H1 (cell line): ENCODE data around the gene SLC35A3. TPM values are rescaled to one million over a fixed set of nuclear protein-coding genes. Genes with fewer than 3 reads are reported as not detected.

Experiments used
- CTCF ChIA-PET: fragments of 300-600 bp; sonication (Branson Sonifier 250); formaldehyde crosslinking; loops from one replicate; lab custom pipeline; 2021; ENCODE audit not compliant: partially characterized antibody; lab: Charles Lee
- POLR2A ChIA-PET: fragments of 300-600 bp; sonication (Branson Sonifier 250); formaldehyde crosslinking; loops from one replicate; lab custom pipeline; 2021; ENCODE audit warnings: inconsistent platforms; ENCODE audit not compliant: partially characterized antibody; lab: Charles Lee
- DNase-seq, 2 experiments: peaks; one replicate each; pipeline versions ENCODE4 v3.0.0 to v3.0.0-alpha.2; 2010 to 2022; ENCODE audit warnings: low spot score in 2 of 2, low read depth in 1 of 2, mixed read lengths in 1 of 2
- FAIRE-seq: peaks from 2 replicates; lab custom pipeline; 2011; peaks lifted over from hg19 to GRCh38; lab: Jason Lieb, UNC
- H2AFZ ChIP-seq: 2 replicates; pipeline ENCODE4 v1.8.1; 2012; ENCODE audit warnings: low read length, inconsistent platforms
- H2AK5ac ChIP-seq: 2 replicates; pipeline ENCODE4 v1.6.1; 2013; ENCODE audit warnings: low read depth, low read length
- H2BK120ac ChIP-seq: replicated peaks from 2 replicates; pipeline ENCODE3; 2013; ENCODE audit warnings: low read depth, low read length, inconsistent platforms
- H2BK12ac ChIP-seq: 2 replicates; pipeline ENCODE4 v1.6.1; 2013; ENCODE audit warnings: low read depth, low read length
- H2BK15ac ChIP-seq: 2 replicates; pipeline ENCODE4 v1.6.1; 2013; ENCODE audit warnings: low read length
- H2BK20ac ChIP-seq: 2 replicates; pipeline ENCODE4 v1.6.1; 2013; ENCODE audit warnings: low read length
- H2BK5ac ChIP-seq: 2 replicates; pipeline ENCODE4 v1.6.1; 2013; ENCODE audit warnings: low read depth, low read length
- H3K14ac ChIP-seq: 2 replicates; pipeline ENCODE4 v1.6.1; 2013; ENCODE audit warnings: inconsistent platforms; ENCODE audit not compliant: insufficient read length
- H3K18ac ChIP-seq: 2 replicates; pipeline ENCODE4 v1.6.1; 2013; ENCODE audit warnings: low read length; ENCODE audit errors: extremely low read depth
- H3K23ac ChIP-seq: 2 replicates; pipeline ENCODE4 v1.6.1; 2013; ENCODE audit warnings: inconsistent platforms; ENCODE audit not compliant: insufficient read length
- H3K23me2 ChIP-seq: 2 replicates; pipeline ENCODE4 v1.6.1; 2013; ENCODE audit warnings: low read depth, low read length
- H3K27ac ChIP-seq: 2 replicates; pipeline ENCODE4 v1.6.1; 2011; ENCODE audit warnings: low read depth, low read length, inconsistent platforms
- H3K27me3 ChIP-seq, 4 experiments: replicated peaks in 1 of 4; 1 replicate in 1 of 4; 2 replicates in 3 of 4; pipeline versions ENCODE4 v1.6.1 to v1.8.1; 2011 to 2013; ENCODE audit warnings: low read length in 3 of 4, mild to moderate bottlenecking in 3 of 4, inconsistent platforms in 2 of 4, mixed read lengths in 2 of 4, moderate library complexity in 1 of 4; ENCODE audit not compliant: control insufficient read depth in 3 of 4, insufficient read depth in 3 of 4; ENCODE audit errors: extremely low read depth in 1 of 4
- H3K36me3 ChIP-seq, 4 experiments: 2 replicates each; pipeline versions ENCODE4 v1.6.1 to v1.8.1; 2011 to 2013; ENCODE audit warnings: mild to moderate bottlenecking in 4 of 4, low read length in 3 of 4, moderate library complexity in 2 of 4, control low read depth in 1 of 4, inconsistent platforms in 1 of 4; ENCODE audit not compliant: insufficient read depth in 4 of 4, control insufficient read depth in 2 of 4
- H3K4ac ChIP-seq: replicated peaks from 2 replicates; pipeline ENCODE3; 2013; ENCODE audit warnings: low read length, low read depth, mixed read lengths, inconsistent platforms; ENCODE audit not compliant: insufficient read length
- H3K4me1 ChIP-seq, 4 experiments: replicated peaks in 1 of 4; 1 replicate in 1 of 4; 2 replicates in 3 of 4; pipeline versions ENCODE4 v1.6.1 to v1.8.1; 2011 to 2013; ENCODE audit warnings: low read length in 3 of 4, inconsistent platforms in 2 of 4, mixed read lengths in 1 of 4; ENCODE audit not compliant: insufficient read depth in 4 of 4, control insufficient read depth in 3 of 4
- H3K4me2 ChIP-seq, 2 experiments: 2 replicates each; pipeline versions ENCODE4 v1.6.1 to v1.8.1; 2011 to 2013; ENCODE audit warnings: low read depth in 2 of 2, low read length in 2 of 2, control low read depth in 1 of 2, inconsistent platforms in 1 of 2, mild to moderate bottlenecking in 1 of 2; ENCODE audit not compliant: insufficient read depth in 1 of 2
- H3K4me3 ChIP-seq, 4 experiments: fragments of 200-600, 300-600 bp in 1 of 4; sonication (generic), shearing (Covaris generic), sonication (Bioruptor Twin) in 1 of 4; 2 replicates each; pipeline versions ENCODE4 v1.5.1 to v1.8.1; 2011 to 2016; ENCODE audit warnings: low read length in 4 of 4, low read depth in 3 of 4, control low read depth in 2 of 4, inconsistent platforms in 2 of 4, mild to moderate bottlenecking in 2 of 4, mixed read lengths in 1 of 4, moderate library complexity in 1 of 4; ENCODE audit not compliant: insufficient read depth in 2 of 4; ENCODE audit errors: extremely low read depth in 1 of 4
- H3K56ac ChIP-seq: replicated peaks from 2 replicates; pipeline ENCODE3; 2013; ENCODE audit warnings: low read depth, mild to moderate bottlenecking, mixed read lengths, low read length, inconsistent platforms; ENCODE audit not compliant: insufficient read length
- H3K79me1 ChIP-seq: 2 replicates; pipeline ENCODE4 v1.6.1; 2013; ENCODE audit warnings: low read depth, low read length, control low read depth
- H3K79me2 ChIP-seq, 2 experiments: 2 replicates each; pipeline versions ENCODE4 v1.6.1 to v1.8.1; 2012 to 2013; ENCODE audit warnings: low read length in 2 of 2, mild to moderate bottlenecking in 2 of 2, inconsistent platforms in 1 of 2; ENCODE audit not compliant: insufficient read depth in 2 of 2, control insufficient read depth in 1 of 2
- H3K9ac ChIP-seq, 4 experiments: replicated peaks in 1 of 4; 1 replicate in 1 of 4; 2 replicates in 3 of 4; pipeline versions ENCODE4 v1.6.1 to v1.8.1; 2011 to 2013; ENCODE audit warnings: low read depth in 3 of 4, low read length in 3 of 4, control low read depth in 2 of 4, mild to moderate bottlenecking in 2 of 4, moderate library complexity in 2 of 4, inconsistent platforms in 1 of 4; ENCODE audit errors: extremely low read depth in 1 of 4
- H3K9me3 ChIP-seq, 2 experiments: 2 replicates each; pipeline versions ENCODE4 v1.6.1 to v1.8.1; 2012 to 2013; ENCODE audit warnings: mild to moderate bottlenecking in 2 of 2, moderate library complexity in 2 of 2, control low read depth in 1 of 2, inconsistent platforms in 1 of 2, low read depth in 1 of 2, low read length in 1 of 2, mixed read lengths in 1 of 2; ENCODE audit not compliant: insufficient read depth in 2 of 2
- H4K20me1 ChIP-seq, 2 experiments: replicated peaks in 1 of 2; 2 replicates each; pipeline versions ENCODE3 to v1.8.1; 2011 to 2013; ENCODE audit warnings: inconsistent platforms in 2 of 2, low read length in 2 of 2, mild to moderate bottlenecking in 1 of 2; ENCODE audit not compliant: insufficient read depth in 2 of 2, control insufficient read depth in 1 of 2
- H4K5ac ChIP-seq: 2 replicates; pipeline ENCODE4 v1.6.1; 2013; ENCODE audit warnings: low read length, low read depth, mixed read lengths, inconsistent platforms; ENCODE audit not compliant: insufficient read length
- H4K8ac ChIP-seq: 2 replicates; pipeline ENCODE4 v1.8.0; 2013; ENCODE audit warnings: mild to moderate bottlenecking, moderate library complexity, low read length, inconsistent platforms; ENCODE audit not compliant: insufficient read depth; ENCODE audit errors: extremely low read depth
- H4K91ac ChIP-seq: replicated peaks from 2 replicates; pipeline ENCODE3; 2013; ENCODE audit warnings: low read length, mixed read lengths, inconsistent platforms; ENCODE audit not compliant: insufficient read length
- ATF3 ChIP-seq: IDR thresholded peaks from 2 replicates; pipeline ENCODE4 v1.6.1; 2011; ENCODE audit warnings: low read depth, mild to moderate bottlenecking, low read length; ENCODE audit not compliant: insufficient read depth
- CREB1 ChIP-seq: IDR thresholded peaks from 2 replicates; pipeline ENCODE4 v1.6.1; 2012; ENCODE audit warnings: inconsistent platforms
- EGR1 ChIP-seq: IDR thresholded peaks from 2 replicates; pipeline ENCODE4 v1.6.1; 2011; ENCODE audit warnings: low read depth, low read length, borderline replicate concordance
- MAFK ChIP-seq: IDR thresholded peaks from 2 replicates; pipeline ENCODE4 v1.6.1; 2012; ENCODE audit warnings: low read depth, mild to moderate bottlenecking, improper control_type of control experiment, low read length
- MAX ChIP-seq: IDR thresholded peaks from 2 replicates; pipeline ENCODE4 v1.6.1; 2012; ENCODE audit warnings: inconsistent platforms
- NANOG ChIP-seq: IDR thresholded peaks from 2 replicates; pipeline ENCODE4 v1.6.1; 2011; ENCODE audit warnings: low read length, low read depth, mild to moderate bottlenecking, inconsistent platforms; ENCODE audit not compliant: insufficient read depth, poor library complexity, severe bottlenecking
- POLR2AphosphoS5 ChIP-seq: IDR thresholded peaks from 2 replicates; pipeline ENCODE4 v1.6.1; 2011; ENCODE audit warnings: low read depth, low read length
- RNF2 ChIP-seq: fragments of 200-900, 300-1000 bp; sonication (generic); IDR thresholded peaks from 2 replicates; pipeline ENCODE4 v1.7.1; 2016; ENCODE audit warnings: borderline replicate concordance, low read depth, mild to moderate bottlenecking, antibody characterized with exemption, low read length; ENCODE audit not compliant: poor library complexity, severe bottlenecking; ENCODE audit errors: missing control alignments
- SRF ChIP-seq: IDR thresholded peaks from 2 replicates; pipeline ENCODE4 v1.6.1; 2011; ENCODE audit warnings: mild to moderate bottlenecking, low read depth, low read length, moderate library complexity
- SUZ12 ChIP-seq: fragments of 200-600 bp; sonication (generic); IDR thresholded peaks from 2 replicates; pipeline ENCODE4 v1.6.1; 2012; ENCODE audit warnings: mild to moderate bottlenecking, inconsistent platforms, low read length, moderate library complexity, mixed read lengths
- TAF1 ChIP-seq: IDR thresholded peaks from 2 replicates; pipeline ENCODE4 v1.6.1; 2011; ENCODE audit warnings: mild to moderate bottlenecking, low read depth, low read length
- ZNF274 ChIP-seq: IDR thresholded peaks from 2 replicates; pipeline ENCODE4 v1.7.0; 2012; ENCODE audit warnings: low read length, borderline replicate concordance; ENCODE audit errors: extremely low read depth
- WGBS, 2 experiments: shearing (Covaris generic) in 1 of 2; methylation state at CpG; one replicate each; pipeline versions ENCODE4 v1.1.6 to v1.1.7; 2013 to 2015; ENCODE audit warnings: low lambda C conversion rate in 2 of 2, mixed read lengths in 2 of 2, inconsistent platforms in 1 of 2, low coverage in 1 of 2, missing lambda C conversion rate in 1 of 2; ENCODE audit not compliant: insufficient replicate concordance in 2 of 2, insufficient coverage in 1 of 2, insufficient read length in 1 of 2; ENCODE audit errors: extremely low coverage in 1 of 2, missing lambda C conversion rate in 1 of 2; 5-methylcytosine and 5-hydroxymethylcytosine counted together
- polyA plus RNA-seq, 7 experiments: library from polyadenylated mRNA; depleted of rRNA in 3 of 7; stranded (reverse) in 5 of 7; unstranded in 2 of 7; fragments of >200 nt in 5 of 7; fragments of 200-250 nt in 2 of 7; gene quantifications; 1 replicate in 5 of 7; 2 replicates in 1 of 7; 4 replicates in 1 of 7; pipeline versions ENCODE4 v1.2.1 to v1.2.3, GENCODE V29; 2011 to 2013; ENCODE audit warnings: missing spikeins in 2 of 7, mixed read lengths in 2 of 7
- total RNA-seq: library from RNA; stranded (reverse); fragmentation: NEBNext Ultra II Directional; extraction: Animal tissue kit (Norgen Biotek cat#: 25700); gene quantifications from 2 replicates; pipeline ENCODE4 v1.2.1, GENCODE V29; 2021
- TF ChIP-seq, protein P1 (sequence below): IDR thresholded peaks from 2 replicates; pipeline ENCODE4 v1.6.1; 2011; ENCODE audit warnings: low read length, improper control_type of control experiment

The SLC35A3 gene
- total and polyA plus RNA-seq, 2 of the 8 experiments (the other 6 are each of a cell fraction or from before 2014, with no cell fraction given): 3.0 to 13.8 TPM

DNA sequence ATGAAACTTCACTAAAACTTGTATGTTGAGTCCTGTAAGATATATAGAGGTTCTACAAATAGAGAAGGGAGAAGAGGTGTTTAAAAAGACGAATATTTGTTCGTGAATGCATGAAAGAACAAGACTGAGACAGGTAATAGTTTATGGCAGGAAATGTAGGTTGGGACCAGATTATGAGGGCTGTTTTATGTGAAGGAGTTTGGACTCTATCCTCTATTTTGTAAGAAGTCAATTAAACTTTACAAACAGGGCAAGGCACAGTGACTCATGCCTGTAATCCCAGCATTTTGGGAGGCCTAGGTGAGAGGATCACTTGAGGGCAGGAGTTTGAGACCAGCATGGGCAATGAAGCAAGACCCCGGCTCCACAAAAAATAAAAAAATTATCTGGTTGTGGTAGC lies 5.7 kb downstream of the SLC35A3 start:
- Histone ChIP-seq H3K4ac (no peak overlapping the region), H2BK5ac (no peak overlapping the region), H4K91ac (no peak overlapping the region), H2AK5ac (no peak overlapping the region), H3K18ac (no peak overlapping the region), H3K36me3 (peaks cover 0 to 2% (median 0%) of the 10 kb centered on the region in 4 experiments; a peak in 1 of 8 replicates), H3K56ac (no peak overlapping the region), H3K27ac (no peak overlapping the region), H3K4me2 (no peak overlapping the region), H3K79me1 (no peaks in the 10 kb centered on the region), H3K27me3 (no peaks in the 10 kb centered on the region), H2BK12ac (no peak overlapping the region), H4K8ac (no peak overlapping the region), H2BK20ac (no peak overlapping the region), H3K23me2 (peaks cover under 1% of the 10 kb centered on the region; the same call in 1 of the 2 replicates), H3K4me3 (no peak overlapping the region), H3K79me2 (peaks cover 0 to 15% of the 10 kb centered on the region in 2 experiments; a peak in 2 of 4 replicates), H3K23ac (no peak overlapping the region), H4K20me1 (no peaks in the 10 kb centered on the region), H2BK15ac (no peak overlapping the region), H2AFZ (no peak overlapping the region), H4K5ac (no peak overlapping the region), H3K14ac (no peak overlapping the region), H3K9me3 (no peaks in the 10 kb centered on the region), H3K4me1 (peaks cover 0 to 2% (median 0%) of the 10 kb centered on the region in 4 experiments; a peak in 2 of 7 replicates), H2BK120ac (no peak overlapping the region), H3K9ac (no peak overlapping the region)
- no peak for DNase-seq
- 89 to 100% methylated on average over 2 to 3 of the region's 3 CpGs for WGBS, 2 experiments
- POLR2A ChIA-PET: no interaction called here
- no peak for FAIRE-seq
- CTCF ChIA-PET: no interaction called here
- TF ChIP-seq CREB1 (no peak), SRF (no peak), RNF2 (no peak), NANOG (no peak), ZNF274 (no peak), EGR1 (no peak), ATF3 (no peak), MAFK (no peak), TAF1 (no peak), MAX (no peak), POLR2AphosphoS5 (no peak), SUZ12 (no peak)
- TF ChIP-seq, protein P1, sequence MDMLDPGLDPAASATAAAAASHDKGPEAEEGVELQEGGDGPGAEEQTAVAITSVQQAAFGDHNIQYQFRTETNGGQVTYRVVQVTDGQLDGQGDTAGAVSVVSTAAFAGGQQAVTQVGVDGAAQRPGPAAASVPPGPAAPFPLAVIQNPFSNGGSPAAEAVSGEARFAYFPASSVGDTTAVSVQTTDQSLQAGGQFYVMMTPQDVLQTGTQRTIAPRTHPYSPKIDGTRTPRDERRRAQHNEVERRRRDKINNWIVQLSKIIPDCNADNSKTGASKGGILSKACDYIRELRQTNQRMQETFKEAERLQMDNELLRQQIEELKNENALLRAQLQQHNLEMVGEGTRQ: no peak
